NCI-H446 treated with DMSO at 0.1 percent for 48 hours (cell line): ENCODE results near the gene OPRL1.
A peak's percentile ranks its signal among the peaks of the same experiment; 100 is the strongest.

Experiments used
- DNase-seq: peaks from one replicate; lab custom pipeline; 2025; lab: John Stamatoyannopoulos, UW

OPRL1 gene

GRCh38 chr20:64080013-64080812 is at the start of gene OPRL1:
TSS of gene OPRL1 (plus strand) at chr20:64080082. CDS start at chr20:64092721, 12,639 bp downstream.
- DNase-seq, result no peak

- no peak for DNase-seq
Measured at GRCh38 chr20:64030371-64031134, 49.3 kb upstream of the OPRL1 start.

- no peak for DNase-seq
Measured at GRCh38 chr20:64031822-64032314, 48.0 kb upstream of the OPRL1 start.

- DNase-seq, result no peak
Measured at GRCh38 chr20:64032706-64033624, 46.9 kb upstream of the OPRL1 start.

- DNase-seq, result no peak
Measured at GRCh38 chr20:64033981-64034493, 45.8 kb upstream of the OPRL1 start.

- DNase-seq, result no peak
Measured at GRCh38 chr20:64035066-64035932, 44.6 kb upstream of the OPRL1 start.

GRCh38 chr20:64035933-64036345 is 43.9 kb upstream of the OPRL1 start, which contains the start of gene C20orf204:
TSS of gene C20orf204 (plus strand) at chr20:64036182. CDS start at chr20:64036324, 142 bp downstream.
- no peak for DNase-seq

- DNase-seq, result no peak
Measured at GRCh38 chr20:64036346-64037198, 43.3 kb upstream of the OPRL1 start.

- no peak for DNase-seq
Measured at GRCh38 chr20:64037199-64037497, 42.7 kb upstream of the OPRL1 start.

- no peak for DNase-seq
Measured at GRCh38 chr20:64037498-64038213, 42.2 kb upstream of the OPRL1 start.

- no peak for DNase-seq
Measured at GRCh38 chr20:64038224-64038564, 41.7 kb upstream of the OPRL1 start.

GRCh38 chr20:64038565-64039292 is 41.2 kb upstream of the OPRL1 start:
- DNase-seq, result peak; percentile 41

GRCh38 chr20:64039293-64040160 is 40.4 kb upstream of the OPRL1 start:
- no peak for DNase-seq

- no peak for DNase-seq
Measured at GRCh38 chr20:64040231-64041039, 39.4 kb upstream of the OPRL1 start.

GRCh38 chr20:64041040-64041780 is 38.7 kb upstream of the OPRL1 start:
- peak; percentile 86 for DNase-seq

- no peak for DNase-seq
Measured at GRCh38 chr20:64041781-64042053, 38.2 kb upstream of the OPRL1 start.
